Skeletal muscle tissue (tissue), 4 donors: ENCODE data around the gene RGL3. TPM values are rescaled to one million over a fixed set of nuclear protein-coding genes. Genes with fewer than 3 reads are reported as not detected.
A peak's percentile ranks its signal among the peaks of the same experiment; 100 is the strongest.
"Not testable (repeated sequence)": the region's sequence is repeated elsewhere in the genome, so short reads cannot be mapped to it uniquely, and the experiment has no call there.

Source experiments
- H3K27ac ChIP-seq: one replicate; pipeline ENCODE4 v1.7.0; 2013; ENCODE audit warnings: mild to moderate bottlenecking, low read depth, low read length, inconsistent platforms
- H3K27me3 ChIP-seq, 3 donors: one replicate each; pipeline ENCODE4 v1.7.0; 2013; ENCODE audit warnings: low read length in 3 of 3; ENCODE audit not compliant: control insufficient read depth in 3 of 3, insufficient read depth in 3 of 3
- H3K36me3 ChIP-seq, 3 donors: one replicate each; pipeline ENCODE4 v1.7.0; 2013; ENCODE audit warnings: low read length in 3 of 3; ENCODE audit not compliant: control insufficient read depth in 3 of 3, insufficient read depth in 3 of 3
- H3K4me1 ChIP-seq, 3 donors: one replicate each; pipeline ENCODE4 v1.7.0; 2013; ENCODE audit warnings: low read length in 3 of 3, mild to moderate bottlenecking in 3 of 3; ENCODE audit not compliant: control insufficient read depth in 3 of 3, insufficient read depth in 3 of 3
- H3K4me3 ChIP-seq, 3 donors: one replicate each; pipeline ENCODE4 v1.7.0; 2013; ENCODE audit warnings: low read length in 3 of 3
- H3K9ac ChIP-seq, 3 donors: one replicate each; pipeline ENCODE4 v1.7.0; 2013; ENCODE audit warnings: low read length in 3 of 3, mild to moderate bottlenecking in 3 of 3, moderate library complexity in 2 of 3, low read depth in 1 of 3
- H3K9me3 ChIP-seq, 3 donors: one replicate each; pipeline ENCODE4 v1.7.0; 2013; ENCODE audit warnings: low read length in 3 of 3; ENCODE audit not compliant: control insufficient read depth in 3 of 3
- total RNA-seq: library from RNA; depleted of rRNA; stranded (reverse); fragments of >200 nt; gene quantifications from one replicate; pipeline ENCODE4 v1.2.3, GENCODE V29; 2014
- donor health status: Osteomylitis.

Gene RGL3
- total RNA-seq, 1 donor from 2014 or later, result not detected

DNA sequence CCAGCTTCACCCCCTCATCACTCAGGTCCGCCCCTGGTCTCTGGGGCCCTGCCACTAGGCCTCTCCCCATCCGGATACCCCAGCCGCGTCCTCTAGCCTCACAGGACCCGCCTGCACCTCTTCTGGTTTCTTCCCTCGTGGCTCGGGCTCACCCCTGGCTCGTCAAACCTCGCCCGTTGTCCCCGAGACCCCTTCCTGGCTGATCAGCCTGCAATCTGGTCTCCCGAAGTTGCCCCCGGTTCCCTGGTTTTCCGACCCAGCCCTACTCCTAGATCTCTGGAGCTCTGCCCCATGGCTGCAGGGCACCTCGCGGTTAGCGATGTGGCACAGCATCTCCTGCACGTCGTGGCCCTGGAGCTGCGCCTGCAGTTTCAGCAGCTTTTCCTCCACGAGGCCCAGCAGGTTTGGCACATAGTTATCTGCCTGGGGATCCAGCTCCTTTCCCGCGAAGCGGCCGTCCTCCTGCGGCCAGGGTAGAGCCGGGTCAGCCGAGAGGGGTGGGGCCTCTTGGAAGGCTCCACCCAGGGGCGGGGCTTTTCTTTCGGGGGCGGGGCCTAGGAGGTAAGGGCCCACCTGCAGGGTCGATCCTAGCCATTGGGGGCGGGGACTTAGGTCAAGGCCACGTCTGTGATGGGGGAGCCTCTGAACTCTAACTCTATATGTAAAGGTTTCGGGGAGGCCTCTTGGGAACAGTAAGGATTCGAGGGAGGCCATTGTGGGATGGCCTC is 2.4 kb upstream of the RGL3 start:
- Histone ChIP-seq H3K9me3 (no peaks in the 10 kb centered on the region), H3K4me3 (peak overlapping the region; percentile 26 to 54 (median 27)), H3K27me3 (peaks cover 50 to 64% (median 50%) of the 10 kb centered on the region in 3 donors), H3K27ac (no peak overlapping the region), H3K9ac (peak overlapping the region in 1 of 3 donors; percentile 25), H3K36me3 (no peaks in the 10 kb centered on the region), H3K4me1 (peaks cover 8 to 23% (median 16%) of the 10 kb centered on the region in 3 donors)

DNA sequence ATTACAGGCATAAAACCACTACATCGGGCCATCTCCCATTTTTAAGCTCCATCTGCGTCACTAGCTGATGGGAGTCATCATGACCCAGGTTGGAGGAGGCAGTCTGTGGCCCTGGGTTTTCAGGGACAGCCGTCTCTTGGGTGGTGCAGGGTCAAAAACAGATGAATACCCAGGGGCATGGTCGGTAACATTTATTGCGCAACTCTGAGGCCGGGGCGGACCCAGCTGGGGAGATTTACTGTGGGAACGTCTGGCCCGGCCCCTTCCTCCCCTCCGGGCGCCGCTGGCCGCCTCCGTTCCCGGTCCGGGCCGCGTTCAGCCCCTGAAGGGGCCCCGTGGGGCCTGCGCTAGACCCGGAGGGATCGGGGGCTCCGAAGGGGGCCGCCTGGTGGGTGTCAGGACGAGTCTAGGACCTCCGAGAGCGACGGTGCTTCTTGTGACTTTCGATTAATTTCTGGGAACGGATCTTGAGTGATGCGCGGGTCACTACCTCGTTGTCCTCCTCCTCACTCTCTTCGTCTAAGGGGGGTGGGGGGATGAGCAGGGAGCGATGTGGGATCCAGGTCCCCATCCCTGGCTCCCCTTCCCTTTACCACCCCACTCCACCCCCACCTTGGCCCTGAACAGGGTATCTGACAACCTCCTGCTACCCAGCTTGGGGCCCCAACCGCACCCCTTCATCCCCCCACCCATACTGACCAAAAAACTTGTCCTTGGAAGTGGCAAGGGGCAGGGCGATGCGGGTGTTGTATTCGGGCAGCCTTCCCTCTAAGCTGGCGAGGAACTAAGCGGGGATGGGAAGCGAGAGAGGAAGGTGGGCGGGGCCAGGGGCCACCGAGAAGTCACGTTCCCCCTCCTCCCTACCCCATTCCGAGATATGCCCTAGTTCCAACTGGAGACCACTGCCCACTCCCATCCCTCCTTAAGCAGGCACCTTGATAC is 1.6 kb upstream of the RGL3 start:
- peak overlapping the region; percentile 27 to 54 (median 43) for H3K4me3 ChIP-seq
- peak overlapping the region in 1 of 3 donors; percentile 33 for H3K9ac ChIP-seq
- no peaks in the 10 kb centered on the region for H3K9me3 ChIP-seq
- peaks cover 50 to 64% (median 52%) of the 10 kb centered on the region in 3 donors for H3K27me3 ChIP-seq
- peak overlapping the region; percentile 44 for H3K27ac ChIP-seq
- no peaks in the 10 kb centered on the region for H3K36me3 ChIP-seq
- peaks cover 8 to 23% (median 16%) of the 10 kb centered on the region in 3 donors for H3K4me1 ChIP-seq

DNA sequence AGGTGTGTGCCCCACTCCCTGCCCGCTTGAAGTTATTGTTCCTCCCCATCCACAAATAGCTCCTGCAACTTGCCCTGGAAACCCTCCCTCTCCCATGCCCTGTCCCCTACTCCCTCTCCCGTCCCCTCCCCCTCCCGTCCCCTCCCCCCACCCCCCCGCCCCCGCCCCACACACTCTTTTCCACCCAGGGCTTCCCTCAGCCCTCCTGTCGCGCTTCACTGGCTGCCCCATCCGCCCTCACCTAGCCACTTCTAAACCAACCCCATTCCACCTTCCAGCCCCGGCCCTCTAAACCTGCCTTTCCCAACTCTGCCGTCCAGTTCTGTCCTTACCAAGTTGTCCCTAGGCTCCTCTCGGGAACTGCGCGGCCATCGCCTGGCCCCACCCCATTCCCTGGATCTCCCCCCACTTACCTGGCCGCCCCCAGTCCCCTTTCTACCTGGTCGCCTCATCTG is 993 bp downstream of the RGL3 start:
- Histone ChIP-seq H3K9me3 (no peaks in the 10 kb centered on the region), H3K27me3 (peaks cover 40 to 54% (median 42%) of the 10 kb centered on the region in 3 donors), H3K27ac (no peak overlapping the region), H3K36me3 (no peaks in the 10 kb centered on the region), H3K9ac (no peak overlapping the region), H3K4me3 (no peak overlapping the region), H3K4me1 (peaks cover 8 to 22% (median 15%) of the 10 kb centered on the region in 3 donors)

DNA sequence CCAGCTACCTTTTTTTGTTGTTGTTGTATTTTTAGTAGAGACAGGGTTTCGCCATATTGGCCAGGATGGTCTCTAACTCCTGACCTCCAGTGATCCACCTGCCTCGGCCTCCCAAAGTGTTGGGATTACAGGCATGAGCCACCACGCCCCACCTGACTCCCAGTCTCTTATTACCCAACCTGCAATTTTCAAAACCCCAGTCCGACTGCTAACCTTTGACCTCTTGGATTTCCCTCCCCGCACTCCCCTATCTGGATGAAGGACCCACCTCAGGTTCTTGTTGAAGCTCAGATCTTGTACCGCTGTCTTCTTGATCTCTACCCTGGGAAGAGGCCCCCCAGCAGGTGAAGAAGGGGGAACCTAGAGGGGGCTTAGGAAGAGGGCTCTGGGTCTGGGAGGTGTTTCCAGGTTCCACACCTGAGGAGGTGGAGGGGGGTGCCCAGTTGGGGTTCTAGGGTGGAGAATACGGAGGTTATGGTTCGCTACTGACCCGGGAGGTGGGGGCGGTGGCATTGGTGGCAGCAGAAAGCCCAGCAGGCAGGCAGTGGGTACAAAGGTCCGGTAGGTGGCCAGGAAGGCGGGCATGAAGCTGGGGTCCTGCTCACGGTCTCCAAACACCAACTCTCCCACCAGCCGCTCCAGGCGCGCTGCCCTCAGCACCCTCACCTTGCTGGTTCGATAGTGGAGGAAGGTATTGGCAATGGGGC is 2.6 kb downstream of the RGL3 start:
- H3K27me3 ChIP-seq, result peaks cover 27 to 39% (median 34%) of the 10 kb centered on the region in 3 donors
- H3K9me3 ChIP-seq, result no peaks in the 10 kb centered on the region
- H3K4me3 ChIP-seq, result no peak overlapping the region
- no peak overlapping the region for H3K9ac ChIP-seq
- no peaks in the 10 kb centered on the region for H3K36me3 ChIP-seq
- H3K4me1 ChIP-seq, result peaks cover 6 to 15% (median 8%) of the 10 kb centered on the region in 3 donors
- no peak overlapping the region for H3K27ac ChIP-seq

DNA sequence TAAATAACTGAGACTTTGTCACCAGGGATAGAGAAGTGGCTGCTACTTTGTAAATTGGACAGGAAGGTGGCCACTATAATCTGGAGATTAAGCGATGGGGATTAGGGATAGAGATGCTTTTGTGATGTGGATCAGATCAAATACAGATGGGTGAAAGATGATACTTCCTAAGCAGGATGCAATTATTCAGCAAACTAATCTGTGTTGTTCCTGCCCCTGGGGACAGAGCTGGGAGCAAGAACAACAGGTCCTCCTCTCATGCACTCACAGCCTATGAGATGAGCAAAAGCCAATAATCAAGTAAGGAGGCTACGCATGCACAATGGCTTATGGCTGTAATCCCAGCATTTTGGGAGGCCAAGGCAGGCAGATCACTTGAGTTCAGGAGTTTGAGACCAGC is 4.6 kb downstream of the RGL3 start:
- H3K9ac ChIP-seq, result no peak overlapping the region
- H3K27me3 ChIP-seq, result peaks cover 9 to 22% (median 17%) of the 10 kb centered on the region in 3 donors
- H3K27ac ChIP-seq, result no peak overlapping the region

DNA sequence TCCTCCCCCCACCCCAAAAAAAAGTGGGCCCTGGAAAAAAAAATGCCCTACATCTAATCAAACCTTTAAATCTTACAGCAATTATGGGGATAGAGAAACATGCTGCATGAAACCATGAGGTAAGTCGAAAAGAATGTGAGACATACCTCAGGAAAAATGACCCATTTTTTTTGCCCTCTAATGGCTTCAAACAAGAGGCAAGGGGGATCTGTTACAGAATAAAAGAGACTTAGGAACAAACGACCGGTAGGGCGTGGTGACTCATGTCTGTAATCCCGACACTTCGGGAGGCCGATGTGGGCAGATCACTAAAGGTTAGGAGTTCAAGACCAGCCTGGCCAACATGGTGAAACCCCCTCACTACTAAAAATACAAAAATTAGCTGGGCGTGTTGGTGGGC is 8.4 kb downstream of the RGL3 start:
- Histone ChIP-seq H3K4me3 (no peak overlapping the region), H3K27ac (no peak overlapping the region), H3K27me3 (peaks cover 3 to 10% (median 5%) of the 10 kb centered on the region in 3 donors), H3K4me1 (no peaks in the 10 kb centered on the region), H3K9me3 (no peaks in the 10 kb centered on the region), H3K36me3 (no peaks in the 10 kb centered on the region), H3K9ac (no peak overlapping the region)

More for the DNA sequence above, 4.6 kb downstream of the RGL3 start:
- H3K4me1 ChIP-seq, result peaks cover 0 to 6% (median 4%) of the 10 kb centered on the region in 3 donors
- H3K9me3 ChIP-seq, result no peaks in the 10 kb centered on the region
- H3K4me3 ChIP-seq, result no peak overlapping the region
- H3K36me3 ChIP-seq, result no peaks in the 10 kb centered on the region

DNA sequence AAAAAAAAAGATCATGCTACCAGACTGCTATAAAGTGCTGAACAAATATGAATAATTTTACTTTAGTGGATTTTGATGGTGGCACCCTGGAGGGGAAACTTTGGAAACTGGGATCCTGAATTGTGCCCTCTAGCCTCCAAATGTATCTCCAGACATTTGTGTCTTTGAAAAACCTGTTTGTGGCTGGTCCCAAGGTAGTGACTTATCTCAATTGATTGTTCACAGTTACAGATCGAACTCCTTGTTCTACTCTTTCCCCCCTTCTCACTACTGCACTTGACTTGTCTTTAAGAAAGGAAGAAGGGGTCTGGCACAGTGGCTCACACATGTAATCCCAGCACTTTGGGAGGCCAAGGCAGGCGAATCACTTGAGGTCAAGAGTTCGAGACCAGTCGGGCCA is 10.5 kb downstream of the RGL3 start:
- Histone ChIP-seq H3K9ac (no peak overlapping the region), H3K27me3 (peaks cover 3 to 10% (median 5%) of the 10 kb centered on the region in 3 donors), H3K27ac (no peak overlapping the region), H3K4me1 (no peaks in the 10 kb centered on the region), H3K9me3 (no peaks in the 10 kb centered on the region), H3K36me3 (no peaks in the 10 kb centered on the region), H3K4me3 (no peak overlapping the region)

DNA sequence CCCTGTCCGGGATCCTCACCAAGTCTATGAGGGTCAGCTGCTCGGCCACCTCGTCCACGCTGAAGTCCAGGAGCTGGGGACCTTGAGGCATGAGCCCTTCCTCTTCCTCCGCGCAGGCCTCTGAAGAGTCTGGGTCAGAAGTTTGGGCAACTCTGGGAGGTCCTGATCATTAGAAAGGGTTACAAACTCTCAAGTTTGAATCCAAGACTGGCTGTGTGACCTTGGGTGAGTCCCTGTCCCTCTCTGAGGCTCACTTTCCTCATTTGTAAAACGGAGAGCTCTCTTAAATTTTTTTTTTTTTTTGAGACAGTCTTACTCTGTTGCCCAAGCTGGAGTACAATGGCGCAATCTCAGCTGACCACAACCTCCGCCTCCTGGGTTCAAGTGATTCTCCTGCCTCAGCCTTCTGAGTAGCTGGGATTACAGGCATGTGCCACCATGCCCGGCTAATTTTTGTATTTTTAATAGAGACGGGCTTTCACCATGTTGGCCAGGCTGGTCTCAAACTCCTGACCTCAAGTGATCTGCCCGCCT is 12.3 kb downstream of the RGL3 start:
- H3K36me3 ChIP-seq, result not testable (repeated sequence)
- peaks cover 3 to 10% (median 5%) of the 10 kb centered on the region in 3 donors for H3K27me3 ChIP-seq

DNA sequence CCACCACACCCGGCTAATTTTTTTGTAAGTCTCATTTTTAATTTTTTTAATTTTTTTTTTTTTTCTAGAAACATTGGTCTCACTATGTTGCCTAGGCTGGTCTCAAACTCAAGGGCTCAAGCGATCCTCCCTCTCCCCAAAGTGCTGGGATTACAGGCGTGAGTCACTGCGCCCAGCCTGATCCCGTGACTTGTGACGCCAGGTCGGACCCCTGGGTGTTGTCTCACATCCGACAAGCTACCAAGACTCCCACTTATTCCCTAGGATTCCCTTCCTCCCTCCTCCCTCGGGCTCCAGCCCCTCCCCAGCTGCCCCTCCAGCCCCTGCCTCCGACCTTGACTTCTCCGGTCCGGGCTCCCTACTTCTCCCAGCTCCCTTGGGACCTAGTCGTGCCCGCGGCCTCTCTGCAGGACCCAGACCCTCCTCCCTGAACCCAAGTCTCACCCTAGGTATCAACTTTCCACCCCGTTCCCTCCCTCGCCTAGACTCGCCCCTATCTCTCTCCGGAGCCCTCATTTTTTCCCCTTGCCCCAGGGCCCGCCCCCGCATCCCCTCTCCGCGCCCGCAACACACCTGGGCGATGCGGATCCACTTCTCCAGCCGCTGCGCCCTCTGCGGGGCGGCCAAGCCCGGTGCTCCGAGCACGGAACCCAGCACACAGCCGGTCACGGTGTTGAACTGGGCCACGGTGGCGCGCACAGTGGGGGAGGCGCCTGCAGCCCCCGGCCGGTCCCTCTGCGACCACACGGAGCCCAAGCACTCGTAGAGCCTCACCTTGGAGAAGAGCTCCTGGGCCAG is 13.1 kb downstream of the RGL3 start:
- H3K9ac ChIP-seq, result no peak overlapping the region
- no peaks in the 10 kb centered on the region for H3K9me3 ChIP-seq
- no peak overlapping the region for H3K27ac ChIP-seq
- no peaks in the 10 kb centered on the region for H3K4me1 ChIP-seq
- H3K36me3 ChIP-seq, result no peaks in the 10 kb centered on the region
- H3K4me3 ChIP-seq, result no peak overlapping the region
- peaks cover 3 to 10% (median 5%) of the 10 kb centered on the region in 3 donors for H3K27me3 ChIP-seq

More for the DNA sequence above, 12.3 kb downstream of the RGL3 start:
- H3K9me3 ChIP-seq, H3K9ac ChIP-seq, H3K27ac ChIP-seq, H3K4me1 ChIP-seq, H3K4me3 ChIP-seq: not testable (repeated sequence)
